ENCODE data around the gene ZNF787. TPM values are rescaled to one million over a fixed set of nuclear protein-coding genes. Genes with fewer than 3 reads are reported as not detected.

Gene ZNF787
- total RNA-seq, 2 experiments from 2014 or later, result 30.6 to 31.7 TPM

- Histone ChIP-seq H2AFZ (ENCODE audit: low read length) (no peak overlapping the region), H4K20me1 (ENCODE audit: insufficient read depth, low read length) (no peaks in the 10 kb centered on the region), H3K9me3 (ENCODE audit: low read length) (no peaks in the 10 kb centered on the region), H3K4me1 (ENCODE audit: insufficient read depth, low read length, poor library complexity, severe bottlenecking) (peaks cover 23% of the 10 kb centered on the region), H3K4me3 (ENCODE audit: low read depth, low read length, poor library complexity, severe bottlenecking) (no peak overlapping the region), H3K79me2 (ENCODE audit: insufficient read depth, low read depth, low read length) (peaks cover 22% of the 10 kb centered on the region), H3K4me2 (ENCODE audit: low read length) (no peak overlapping the region), H3K36me3 (ENCODE audit: insufficient read depth, low read length) (peaks cover 1% of the 10 kb centered on the region; the same call in 1 of the 2 replicates), H3K27ac (ENCODE audit: low read depth, low read length, poor library complexity, severe bottlenecking) (no peak overlapping the region), H3K9me2 (ENCODE audit: insufficient read depth, low read length) (no peaks in the 10 kb centered on the region)
- no peak for DNase-seq (ENCODE audit: low spot score)
- no TSS peak for BruUV-seq (replicated peaks)
- intact Hi-C loops (cut with micrococcal nuclease; ENCODE audit: unreplicated experiment), result no loop called here
- no peak for TF ChIP-seq EZH2phosphoT487 (IDR thresholded peaks at IDR 0.05; ENCODE audit: borderline replicate concordance, low read depth, low read length)
- TF ChIP-seq CTCF (conservative IDR thresholded peaks at IDR 0.05; ENCODE audit: low read length), result no peak
- ChIA-PET CTCF (ENCODE audit: unreplicated experiment) (no interaction called here), POLR2A (no interaction called here)
These were observed 2.3 kb upstream of the ZNF787 start for GRCh38 chr19:56123266-56123891.

- peak overlapping the region; percentile 83 for H3K4me3 ChIP-seq (ENCODE audit: low read depth, low read length, poor library complexity, severe bottlenecking)
- H3K79me2 ChIP-seq (ENCODE audit: insufficient read depth, low read depth, low read length), result peaks cover 50% of the 10 kb centered on the region
- peak overlapping the region; percentile 63 for H3K27ac ChIP-seq (ENCODE audit: low read depth, low read length, poor library complexity, severe bottlenecking)
- CTCF ChIA-PET (ENCODE audit: unreplicated experiment), result interaction anchor here (0.6 kb wide), 1 partner anchor 781 kb away, joined by 7 read pairs; the partner anchor contains the start of gene KMT5C
- peaks cover 23% of the 10 kb centered on the region for H3K4me1 ChIP-seq (ENCODE audit: insufficient read depth, low read length, poor library complexity, severe bottlenecking)
- H2AFZ ChIP-seq (ENCODE audit: low read length), result no peak overlapping the region
- POLR2A ChIA-PET, result no interaction called here
- H3K4me2 ChIP-seq (ENCODE audit: low read length), result peak overlapping the region; percentile 98
- H3K36me3 ChIP-seq (ENCODE audit: insufficient read depth, low read length), result peaks cover 3% of the 10 kb centered on the region; the same call in 1 of the 2 replicates
- H4K20me1 ChIP-seq (ENCODE audit: insufficient read depth, low read length), result no peaks in the 10 kb centered on the region
- TF ChIP-seq CTCF (conservative IDR thresholded peaks at IDR 0.05; ENCODE audit: low read length) (no peak), EZH2phosphoT487 (IDR thresholded peaks at IDR 0.05; ENCODE audit: borderline replicate concordance, low read depth, low read length) (no peak)
- peak; percentile 80 for DNase-seq (ENCODE audit: low spot score)
- H3K9me2 ChIP-seq (ENCODE audit: insufficient read depth, low read length), result no peaks in the 10 kb centered on the region
- intact Hi-C loops (cut with micrococcal nuclease; ENCODE audit: unreplicated experiment), result loop anchor here (1.0 to 2.0 kb wide), 2 partner anchors 21 to 194 kb away; partner anchors contain the start of genes ZNF444 and ZSCAN5A
- no peaks in the 10 kb centered on the region for H3K9me3 ChIP-seq (ENCODE audit: low read length)
- no TSS peak for BruUV-seq (replicated peaks)
These were observed 520 bp downstream of the ZNF787 start for GRCh38 chr19:56120371-56121179.
